GM12875 (cell line): ENCODE results near the gene KIAA1671.

Experiments used
- H3K4me3 ChIP-seq: one replicate; pipeline ENCODE4 v1.5.1; 2011; ENCODE audit warnings: low read depth, low read length, control low read depth
- TF ChIP-seq, protein P1 (sequence below): IDR thresholded peaks from 2 replicates; pipeline ENCODE4 v1.5.1; 2011; ENCODE audit warnings: low read depth, mild to moderate bottlenecking, control low read depth, inconsistent platforms, low read length, moderate library complexity, borderline replicate concordance; ENCODE audit not compliant: insufficient read depth

KIAA1671 gene

DNA sequence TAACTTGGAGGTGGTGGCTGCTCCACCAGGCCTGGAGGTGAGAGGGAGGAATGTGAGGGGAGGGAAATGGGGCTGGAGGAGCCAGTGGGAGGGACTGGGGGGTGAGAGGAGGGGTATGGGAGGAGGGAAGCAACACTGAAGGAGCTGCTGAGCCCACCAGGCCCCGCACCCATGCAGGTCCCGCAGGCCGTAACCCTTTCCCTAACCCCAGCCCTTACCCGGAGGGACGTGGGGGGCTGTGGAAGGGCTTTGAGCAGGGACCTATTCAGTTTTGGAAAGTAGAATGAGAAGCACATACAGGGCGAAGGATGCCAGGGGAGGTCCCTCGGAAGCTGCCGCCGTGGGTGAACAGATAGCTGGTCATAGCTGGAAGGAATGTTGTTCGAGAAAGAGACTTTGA, 213.3 kb downstream of the KIAA1671 start:
- TF ChIP-seq, protein P1, sequence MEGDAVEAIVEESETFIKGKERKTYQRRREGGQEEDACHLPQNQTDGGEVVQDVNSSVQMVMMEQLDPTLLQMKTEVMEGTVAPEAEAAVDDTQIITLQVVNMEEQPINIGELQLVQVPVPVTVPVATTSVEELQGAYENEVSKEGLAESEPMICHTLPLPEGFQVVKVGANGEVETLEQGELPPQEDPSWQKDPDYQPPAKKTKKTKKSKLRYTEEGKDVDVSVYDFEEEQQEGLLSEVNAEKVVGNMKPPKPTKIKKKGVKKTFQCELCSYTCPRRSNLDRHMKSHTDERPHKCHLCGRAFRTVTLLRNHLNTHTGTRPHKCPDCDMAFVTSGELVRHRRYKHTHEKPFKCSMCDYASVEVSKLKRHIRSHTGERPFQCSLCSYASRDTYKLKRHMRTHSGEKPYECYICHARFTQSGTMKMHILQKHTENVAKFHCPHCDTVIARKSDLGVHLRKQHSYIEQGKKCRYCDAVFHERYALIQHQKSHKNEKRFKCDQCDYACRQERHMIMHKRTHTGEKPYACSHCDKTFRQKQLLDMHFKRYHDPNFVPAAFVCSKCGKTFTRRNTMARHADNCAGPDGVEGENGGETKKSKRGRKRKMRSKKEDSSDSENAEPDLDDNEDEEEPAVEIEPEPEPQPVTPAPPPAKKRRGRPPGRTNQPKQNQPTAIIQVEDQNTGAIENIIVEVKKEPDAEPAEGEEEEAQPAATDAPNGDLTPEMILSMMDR: no peak
- no peak overlapping the region for H3K4me3 ChIP-seq

DNA sequence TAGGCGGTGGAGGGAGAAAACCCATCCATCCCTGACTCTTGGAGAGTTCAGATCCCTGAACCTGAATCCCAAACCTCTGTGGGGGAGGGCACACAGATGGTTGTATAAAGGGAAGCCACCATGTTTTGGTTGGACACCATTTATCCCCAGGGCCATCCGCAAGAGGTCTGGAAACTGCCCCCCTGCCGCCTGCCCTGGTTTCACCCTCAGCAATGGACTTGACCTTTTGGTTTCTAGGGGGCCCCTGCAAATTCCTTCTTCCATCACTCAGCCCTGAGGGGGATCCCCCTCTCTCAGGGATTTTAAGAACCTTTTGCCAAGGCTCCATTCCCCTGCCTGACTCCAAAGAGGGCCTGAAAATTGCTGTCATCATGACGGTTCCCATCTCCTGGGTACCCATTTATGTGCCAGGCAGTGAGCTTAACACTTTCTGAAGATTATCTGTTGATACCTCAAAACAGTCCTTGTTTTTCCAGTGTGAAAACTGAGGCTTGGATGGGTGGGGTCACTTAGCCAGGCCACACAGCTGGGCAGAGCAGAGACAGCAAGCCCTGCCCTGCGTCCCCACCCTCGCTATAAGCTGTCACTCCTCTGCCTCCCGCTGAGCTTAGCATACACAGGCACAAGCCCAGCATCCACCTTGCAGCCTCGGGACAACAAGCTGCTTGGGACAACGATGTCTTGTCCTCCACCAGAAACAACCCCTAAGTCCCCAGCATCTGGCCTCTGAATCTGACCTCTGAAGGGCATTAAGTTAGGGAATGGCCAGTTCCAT, 213.9 kb downstream of the KIAA1671 start:
- TF ChIP-seq, protein P1: no peak
- no peak overlapping the region for H3K4me3 ChIP-seq

DNA sequence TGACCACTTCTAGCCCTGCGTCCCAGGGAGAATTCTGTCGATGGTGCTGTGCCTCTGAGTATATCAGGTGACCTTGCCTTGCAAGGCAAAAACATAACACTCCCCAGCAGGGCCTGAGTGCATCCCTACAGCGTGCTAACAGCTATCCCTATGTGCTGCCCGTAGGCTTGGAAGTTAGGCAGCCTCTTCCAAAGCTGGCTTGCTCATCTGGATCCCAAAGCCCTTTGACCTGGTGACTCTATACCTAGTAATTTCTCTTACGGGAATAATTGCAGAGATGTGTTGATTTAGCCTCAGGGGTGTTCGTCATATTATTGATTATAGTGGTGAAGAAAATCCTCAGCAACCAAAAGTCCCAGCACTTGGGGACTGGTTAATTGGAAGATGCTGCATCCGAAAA, 214.6 kb downstream of the KIAA1671 start:
- H3K4me3 ChIP-seq: no peak overlapping the region
- TF ChIP-seq, protein P1: no peak

DNA sequence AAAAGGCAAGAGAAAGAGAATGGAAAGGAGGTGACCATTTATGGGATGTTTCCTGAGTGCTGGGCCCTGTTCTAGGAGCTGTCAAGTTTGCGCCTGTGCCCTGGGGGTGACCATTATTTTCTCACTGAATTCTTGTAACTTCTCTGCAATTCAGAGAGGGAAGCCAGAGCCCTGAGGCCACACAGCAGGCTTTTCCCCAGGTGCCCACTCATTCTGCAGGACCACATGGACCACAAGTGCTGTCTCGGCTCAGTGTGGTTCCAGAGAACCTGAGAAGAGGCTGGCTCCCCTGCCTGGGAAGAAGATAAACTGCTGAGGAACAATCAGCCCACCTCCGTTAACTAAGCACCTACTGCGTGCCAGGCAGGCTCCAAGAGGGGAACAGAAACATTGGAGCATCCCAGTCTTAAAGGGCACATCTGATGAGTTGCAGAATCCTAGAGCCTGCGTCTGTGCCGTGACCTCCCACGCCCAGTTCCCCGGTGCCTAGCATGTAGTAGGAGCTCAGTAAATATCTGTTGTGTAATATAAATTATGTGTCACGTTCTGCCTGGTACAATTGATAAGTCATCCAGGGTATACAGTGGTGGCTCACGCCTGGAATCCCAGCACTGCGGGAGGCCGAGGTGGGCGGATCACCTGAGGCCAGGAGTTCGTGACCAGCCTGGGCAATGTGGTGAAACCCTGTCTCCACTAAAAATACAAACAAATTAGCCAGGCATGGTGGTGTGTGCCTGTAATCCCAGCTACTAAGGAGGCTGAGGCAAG, 215.5 kb downstream of the KIAA1671 start:
- no peak overlapping the region for H3K4me3 ChIP-seq
- TF ChIP-seq, protein P1: no peak

DNA sequence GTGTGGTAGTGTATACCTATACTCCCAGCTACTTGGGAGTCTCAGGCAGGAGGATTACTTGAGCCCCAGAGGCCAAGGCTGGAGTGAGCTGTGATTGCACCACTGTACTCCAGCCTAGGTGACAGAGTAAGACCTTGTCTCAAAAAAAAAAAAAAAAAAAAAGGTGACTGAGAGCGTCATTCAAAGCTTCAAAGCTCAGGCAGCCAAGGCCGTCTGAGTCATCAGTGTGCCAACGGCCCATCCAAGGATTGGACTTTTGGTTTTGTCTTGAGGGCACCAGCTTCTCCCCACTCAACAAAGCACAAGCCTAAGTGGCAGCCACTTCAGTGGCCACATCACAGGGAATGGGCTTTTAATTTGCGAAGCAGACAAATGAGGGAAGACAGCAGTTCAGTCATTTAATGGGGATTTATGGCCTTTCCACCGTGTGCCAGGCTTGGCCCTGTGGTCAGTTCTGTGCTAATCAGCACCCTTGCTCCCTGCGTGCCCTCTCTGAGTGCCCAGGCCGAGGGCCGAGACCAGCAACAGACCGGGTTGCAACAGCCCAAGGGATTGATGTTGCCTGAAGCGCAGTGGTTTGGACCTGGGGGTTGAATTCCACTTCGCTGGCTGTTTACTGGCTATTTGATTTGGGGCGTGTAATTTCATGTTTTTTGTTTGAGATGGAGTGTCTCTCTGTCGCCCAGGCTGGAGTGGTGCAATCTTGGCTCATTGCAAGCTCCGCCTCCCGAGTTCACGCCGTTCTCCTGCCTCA, 216.9 kb downstream of the KIAA1671 start:
- TF ChIP-seq, protein P1: no peak
- H3K4me3 ChIP-seq: no peak overlapping the region

DNA sequence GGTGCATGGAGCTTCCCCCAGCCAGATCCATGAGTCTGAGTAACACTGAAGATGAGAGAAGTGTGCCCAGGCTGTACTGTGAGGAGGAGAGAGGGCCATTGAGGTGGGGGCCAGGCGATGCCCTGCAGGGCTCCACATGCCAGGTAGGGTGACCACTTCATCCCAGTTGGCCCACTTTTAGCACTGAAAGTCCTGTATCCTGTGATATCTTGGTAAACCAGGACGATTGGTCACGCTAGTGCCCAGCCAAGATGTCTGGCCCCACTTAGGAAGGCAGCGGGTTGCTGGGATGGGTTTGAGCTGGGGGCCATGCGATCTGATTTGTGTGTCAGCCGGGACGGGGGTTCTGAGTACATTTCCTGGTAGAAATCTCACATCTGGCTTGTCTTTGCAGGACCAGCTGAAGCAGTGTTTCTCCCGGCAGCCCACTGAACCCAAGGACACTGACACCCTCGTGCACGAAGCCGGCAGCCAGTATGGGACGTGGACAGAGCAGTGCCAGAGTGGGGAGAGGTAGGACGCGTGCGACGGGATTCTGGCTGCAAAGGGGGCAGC, 218.0 kb downstream of the KIAA1671 start:
- no peak overlapping the region for H3K4me3 ChIP-seq
- TF ChIP-seq, protein P1: no peak
